IMR-90 (cell line): Measurements from ENCODE around the gene TK2. TPM values are rescaled to one million over a fixed set of nuclear protein-coding genes. Genes with fewer than 3 reads are reported as not detected.

Experiments
- ATAC-seq: fragments of 200-7000 bp; cut with Tn5 transposase; 2 replicates; pipeline ENCODE4 v1.9.1; 2020; ENCODE audit warnings: low read depth, mild to moderate bottlenecking, moderate library complexity
- BruUV-seq: library from RNA; stranded (reverse); fragments of 400-500 nt; replicated peaks from 2 replicates; lab custom pipeline; 2021; lab: Mats Ljungman, UMichigan
- CTCF ChIA-PET: fragments of 300-600 bp; formaldehyde crosslinking; extraction: SDS; loops from one replicate; lab custom pipeline; 2021; ENCODE audit warnings: antibody characterized with exemption; lab: Yijun Ruan, JAX
- POLR2A ChIA-PET: fragments of 300-600 bp; sonication (Branson Sonifier 250); formaldehyde crosslinking; loops from one replicate; lab custom pipeline; 2022; ENCODE audit warnings: antibody characterized with exemption; ENCODE audit not compliant: unreplicated experiment; lab: Charles Lee
- DNase-seq: peaks from one replicate; pipeline ENCODE4 v3.0.0; 2013
- H2AFZ ChIP-seq: replicated peaks from 2 replicates; pipeline ENCODE3; 2013; ENCODE audit warnings: low read length, mild to moderate bottlenecking; ENCODE audit not compliant: poor library complexity
- H2AK5ac ChIP-seq: 2 replicates; pipeline ENCODE4 v1.6.1; 2013; ENCODE audit warnings: low read depth, low read length, inconsistent platforms
- H2AK9ac ChIP-seq: replicated peaks from 2 replicates; pipeline ENCODE3; 2013; ENCODE audit warnings: mild to moderate bottlenecking, low read depth, low read length, moderate library complexity; ENCODE audit not compliant: poor library complexity
- H2BK120ac ChIP-seq: 2 replicates; pipeline ENCODE4 v1.6.1; 2013; ENCODE audit warnings: low read depth, low read length, inconsistent platforms
- H2BK15ac ChIP-seq: 3 replicates; pipeline ENCODE4 v1.6.1; 2013; ENCODE audit warnings: low read depth, low read length, inconsistent platforms
- H2BK20ac ChIP-seq: 2 replicates; pipeline ENCODE4 v1.6.1; 2013; ENCODE audit warnings: low read depth, mild to moderate bottlenecking, inconsistent platforms, low read length, moderate library complexity
- H2BK5ac ChIP-seq: 2 replicates; pipeline ENCODE4 v1.6.1; 2013; ENCODE audit warnings: mild to moderate bottlenecking, low read depth, low read length, inconsistent platforms; ENCODE audit not compliant: poor library complexity, severe bottlenecking
- H3K14ac ChIP-seq: replicated peaks from 2 replicates; pipeline ENCODE4 v1.6.1; 2013; ENCODE audit warnings: low read depth, low read length, inconsistent platforms
- H3K18ac ChIP-seq: 2 replicates; pipeline ENCODE4 v1.6.1; 2013; ENCODE audit warnings: low read depth, low read length, control low read depth
- H3K23ac ChIP-seq: 2 replicates; pipeline ENCODE4 v1.6.1; 2013; ENCODE audit warnings: low read depth, low read length, inconsistent platforms
- H3K27ac ChIP-seq: 2 replicates; pipeline ENCODE4 v1.5.1; 2013; ENCODE audit warnings: mild to moderate bottlenecking, control low read depth, low read length; ENCODE audit not compliant: insufficient read depth
- H3K27me3 ChIP-seq: 2 replicates; pipeline ENCODE4 v1.6.1; 2013; ENCODE audit warnings: low read length; ENCODE audit not compliant: control insufficient read depth, insufficient read depth
- H3K36me3 ChIP-seq: 2 replicates; pipeline ENCODE4 v1.6.1; 2013; ENCODE audit warnings: low read length, mixed read lengths; ENCODE audit not compliant: control insufficient read depth, insufficient read depth
- H3K4ac ChIP-seq: 2 replicates; pipeline ENCODE4 v1.6.1; 2013; ENCODE audit warnings: low read depth, low read length, inconsistent platforms
- H3K4me1 ChIP-seq: 2 replicates; pipeline ENCODE4 v1.6.1; 2013; ENCODE audit warnings: low read length, mixed read lengths; ENCODE audit not compliant: control insufficient read depth, insufficient read depth
- H3K4me2 ChIP-seq: 2 replicates; pipeline ENCODE4 v1.6.1; 2013; ENCODE audit warnings: low read depth, mild to moderate bottlenecking, control low read depth, low read length, moderate library complexity
- H3K4me3 ChIP-seq: 2 replicates; pipeline ENCODE4 v1.5.1; 2013; ENCODE audit warnings: low read depth, mild to moderate bottlenecking, control low read depth, low read length, moderate library complexity; ENCODE audit not compliant: insufficient read depth
- H3K56ac ChIP-seq: 2 replicates; pipeline ENCODE4 v1.6.1; 2013; ENCODE audit warnings: low read length, inconsistent platforms; ENCODE audit not compliant: insufficient read depth; ENCODE audit errors: extremely low read depth
- H3K79me1 ChIP-seq, 2 experiments: 2 replicates each; pipeline ENCODE4 v1.6.1; 2013; ENCODE audit warnings: low read length in 2 of 2, inconsistent platforms in 1 of 2, low read depth in 1 of 2
- H3K9ac ChIP-seq: 2 replicates; pipeline ENCODE4 v1.6.1; 2013; ENCODE audit warnings: low read depth, low read length, control low read depth
- H3K9me1 ChIP-seq: 2 replicates; pipeline ENCODE4 v1.6.1; 2013; ENCODE audit warnings: low read length, inconsistent platforms; ENCODE audit not compliant: insufficient read depth
- H3K9me3 ChIP-seq: 2 replicates; pipeline ENCODE4 v1.6.1; 2013; ENCODE audit warnings: low read length; ENCODE audit not compliant: control insufficient read depth, insufficient read depth
- H4K20me1 ChIP-seq: 2 replicates; pipeline ENCODE4 v1.6.1; 2013; ENCODE audit warnings: low read length, inconsistent platforms; ENCODE audit not compliant: insufficient read depth
- H4K5ac ChIP-seq: 2 replicates; pipeline ENCODE4 v1.6.1; 2013; ENCODE audit warnings: mild to moderate bottlenecking, low read depth, low read length, control low read depth
- H4K8ac ChIP-seq, 2 experiments: 2 replicates each; pipeline ENCODE4 v1.6.1; 2013; ENCODE audit warnings: low read depth in 2 of 2, low read length in 2 of 2, control low read depth in 1 of 2, inconsistent platforms in 1 of 2
- H4K91ac ChIP-seq: 2 replicates; pipeline ENCODE4 v1.6.1; 2013; ENCODE audit warnings: low read depth, low read length, inconsistent platforms; ENCODE audit not compliant: insufficient read depth
- BHLHE40 ChIP-seq: fragments of 150-350 bp; IDR thresholded peaks from 2 replicates; pipeline ENCODE4 v1.6.1; 2016; ENCODE audit warnings: mild to moderate bottlenecking, low read depth, low read length
- CEBPB ChIP-seq: IDR thresholded peaks from 2 replicates; pipeline ENCODE4 v1.6.1; 2012; ENCODE audit warnings: low read depth, low read length, improper control_type of control experiment
- ELK1 ChIP-seq: fragments of 150-350 bp; IDR thresholded peaks from 2 replicates; pipeline ENCODE4 v1.6.1; 2016; ENCODE audit warnings: low read depth, mild to moderate bottlenecking, low read length, moderate library complexity, borderline replicate concordance
- FOS ChIP-seq: fragments of 150-350 bp; IDR thresholded peaks from 2 replicates; pipeline ENCODE4 v1.6.1; 2016; ENCODE audit warnings: low read depth, low read length
- MAFK ChIP-seq: IDR thresholded peaks from 2 replicates; pipeline ENCODE4 v1.6.1; 2012; ENCODE audit warnings: low read depth, low read length, improper control_type of control experiment
- MAZ ChIP-seq: IDR thresholded peaks from 2 replicates; pipeline ENCODE4 v1.6.1; 2012; ENCODE audit warnings: low read depth, mild to moderate bottlenecking, low read length, improper control_type of control experiment, moderate library complexity, borderline replicate concordance
- MXI1 ChIP-seq: IDR thresholded peaks from 2 replicates; pipeline ENCODE4 v1.6.1; 2012; ENCODE audit warnings: low read depth, mild to moderate bottlenecking, low read length, moderate library complexity, borderline replicate concordance
- RAD21 ChIP-seq: IDR thresholded peaks from 2 replicates; pipeline ENCODE4 v1.6.1; 2012; ENCODE audit warnings: low read length, improper control_type of control experiment
- RCOR1 ChIP-seq: IDR thresholded peaks from 2 replicates; pipeline ENCODE4 v1.6.1; 2012; ENCODE audit warnings: mild to moderate bottlenecking, low read length, improper control_type of control experiment; ENCODE audit not compliant: insufficient replicate concordance
- RFX5 ChIP-seq: IDR thresholded peaks from 2 replicates; pipeline ENCODE4 v1.8.0; 2012; ENCODE audit warnings: low read depth, mild to moderate bottlenecking, low read length, moderate library complexity
- SMC3 ChIP-seq: fragments of 150-350 bp; IDR thresholded peaks from 2 replicates; pipeline ENCODE4 v1.6.1; 2016; ENCODE audit warnings: low read depth, mild to moderate bottlenecking, antibody characterized with exemption, low read length, moderate library complexity
- USF2 ChIP-seq: fragments of 150-350 bp; IDR thresholded peaks from 2 replicates; pipeline ENCODE4 v1.6.1; 2017; ENCODE audit warnings: mild to moderate bottlenecking, antibody characterized with exemption, low read length, low read depth
- WGBS, 2 experiments: methylation state at CpG; one replicate each; pipeline versions ENCODE4 v1.1.5 to v1.1.7; 2013; ENCODE audit warnings: missing lambda C conversion rate in 2 of 2; ENCODE audit not compliant: insufficient read length in 1 of 2; ENCODE audit errors: extremely low coverage in 2 of 2; 5-methylcytosine and 5-hydroxymethylcytosine counted together
- dilution Hi-C: fragments of 300-500 bp; cut with HindIII; formaldehyde crosslinking; loops from one replicate; pipeline ENCODE4 v1.14.3; 2018; ENCODE audit warnings: low sequenced_read_pairs; ENCODE audit not compliant: unreplicated experiment
- in situ Hi-C: fragments of 300-500 bp; cut with MboI; formaldehyde crosslinking; loops from 3 replicates; pipeline ENCODE4 v1.14.3; 2019; ENCODE audit warnings: low sequenced_read_pairs, inconsistent platforms, mixed read lengths
- intact Hi-C: fragments of 100-400 bp; cut with micrococcal nuclease; formaldehyde crosslinking; loops from 2 replicates; pipeline ENCODE4 v1.10.0; 2022
- polyA plus RNA-seq, 3 experiments: library from polyadenylated mRNA; depleted of rRNA; stranded (reverse); fragments of >200 nt; gene quantifications; 2 replicates each; pipeline ENCODE4 v1.2.3, GENCODE V29; 2012; ENCODE audit warnings: low replicate concordance in 1 of 3
- total RNA-seq: library from RNA; depleted of rRNA; stranded (reverse); fragments of >200 nt; gene quantifications from 2 replicates; pipeline ENCODE4 v1.2.3, GENCODE V29; 2012

TK2 gene
- total and polyA plus RNA-seq, 2 of the 4 experiments (the other 2 are of a cell fraction) = 14.7 to 16.5 TPM

- no TSS peak for BruUV-seq
- in situ Hi-C loops = no loop called here
- Histone ChIP-seq H3K9me1 (peaks cover 7% of the 10 kb centered on the region; the same call in 1 of the 2 replicates), H4K5ac (no peak overlapping the region), H2AK5ac (no peak overlapping the region), H2BK5ac (no peak overlapping the region), H3K4me1 (no peaks in the 10 kb centered on the region), H3K4me2 (no peak overlapping the region), H2AFZ (no peak overlapping the region), H3K79me1 (no peaks in the 10 kb centered on the region), H3K4ac (no peak overlapping the region), H4K91ac (no peak overlapping the region), H4K8ac (no peak overlapping the region), H3K9ac (no peak overlapping the region), H3K9me3 (no peaks in the 10 kb centered on the region), H3K36me3 (peaks cover 25% of the 10 kb centered on the region), H3K4me3 (no peak overlapping the region), H3K27ac (no peak overlapping the region), H3K27me3 (no peaks in the 10 kb centered on the region), H2BK15ac (no peak overlapping the region), H2BK120ac (no peak overlapping the region), H4K20me1 (no peaks in the 10 kb centered on the region), H3K18ac (no peak overlapping the region), H3K23ac (no peak overlapping the region), H2BK20ac (no peak overlapping the region), H3K14ac (no peak overlapping the region), H3K56ac (no peak overlapping the region), H2AK9ac (no peak overlapping the region)
- DNase-seq (no peak), ATAC-seq (no peak)
- dilution Hi-C loops = no loop called here
- intact Hi-C loops = no loop called here
- 92% methylated on average over 2 of the region's 2 CpGs; no CpG with 5 or more reads in 1 of the 2 experiments for WGBS, 2 experiments
- no peak for TF ChIP-seq USF2
- no peak for TF ChIP-seq MAFK
- TF ChIP-seq RCOR1 = no peak
- no peak for TF ChIP-seq ELK1
- no peak for TF ChIP-seq RFX5
- no peak for TF ChIP-seq SMC3
- no peak for TF ChIP-seq CEBPB
- TF ChIP-seq MXI1 = no peak
- no peak for TF ChIP-seq FOS
- no peak for TF ChIP-seq RAD21
- TF ChIP-seq MAZ = no peak
- no peak for TF ChIP-seq BHLHE40
- CTCF ChIA-PET = no interaction called here
- POLR2A ChIA-PET = no interaction called here
Observed at GRCh38 chr16:66537236-66537635, 12.7 kb downstream of the TK2 start.
